Stimulated activated effector memory CD8-positive, alpha-beta T cell treated with anti-CD3 and anti-CD28 coated beads, Interleukin-12 subunit alpha, Interleukin-12 subunit beta, amount 100 ng/mL, for 72 hours (primary cell): ENCODE measurements around the gene PCDHA1.
"Not testable (repeated sequence)": the region's sequence is repeated elsewhere in the genome, so short reads cannot be mapped to it uniquely, and the experiment has no call there.

Experiments used
- ATAC-seq: fragments of 150-1000 bp; cut with Tn5 transposase; 2 replicates; pipeline ENCODE4 v1.10.0; 2021
- DNase-seq, 2 donors: peaks; one replicate each; pipeline ENCODE4 v3.0.0; 2021 to 2022; ENCODE audit warnings: low spot score in 2 of 2
- H3K27ac Mint-ChIP-seq: one replicate; pipeline ENCODE4 v1.8.0; 2022; ENCODE audit warnings: mild to moderate bottlenecking, mixed read lengths
- H3K36me3 Mint-ChIP-seq: one replicate; pipeline ENCODE4 v1.8.0; 2022; ENCODE audit warnings: mild to moderate bottlenecking, mixed read lengths
- H3K4me1 Mint-ChIP-seq: one replicate; pipeline ENCODE4 v1.8.0; 2022; ENCODE audit warnings: mixed read lengths
- H3K4me3 Mint-ChIP-seq: one replicate; pipeline ENCODE4 v1.8.0; 2022; ENCODE audit warnings: mild to moderate bottlenecking, mixed read lengths
- H3K9me3 Mint-ChIP-seq: one replicate; pipeline ENCODE4 v1.8.0; 2022; ENCODE audit warnings: mixed read lengths

Gene PCDHA1

GRCh38 chr5:140800816-140801493 lies 15.0 kb downstream of the PCDHA1 start, which contains the start of gene PCDHA3:
Gene PCDHA3 (plus strand): TSS chr5:140801057.
- DNase-seq (no peak), ATAC-seq (no peak)
- Mint-ChIP-seq H3K4me3 (no peak within 1 kb of the TSS), H3K27ac (no peak within 1 kb of the TSS), H3K4me1 (no peaks in the 10 kb centered on the region), H3K9me3 (peaks cover 4% of the 10 kb centered on the region), H3K36me3 (no peaks in the 10 kb centered on the region)

GRCh38 chr5:140801494-140801841 lies 15.5 kb downstream of the PCDHA1 start:
- H3K4me3 Mint-ChIP-seq: no peak overlapping the region
- H3K36me3 Mint-ChIP-seq: no peaks in the 10 kb centered on the region
- ATAC-seq (no peak), DNase-seq (no peak)
- H3K4me1 Mint-ChIP-seq: no peaks in the 10 kb centered on the region
- peaks cover 4% of the 10 kb centered on the region for H3K9me3 Mint-ChIP-seq
- no peak overlapping the region for H3K27ac Mint-ChIP-seq

- DNase-seq, H3K36me3 Mint-ChIP-seq, H3K4me1 Mint-ChIP-seq, ATAC-seq, H3K9me3 Mint-ChIP-seq, H3K4me3 Mint-ChIP-seq, H3K27ac Mint-ChIP-seq: not testable (repeated sequence)
Observed at GRCh38 chr5:140802381-140802780, 16.4 kb downstream of the PCDHA1 start.

- H3K36me3 Mint-ChIP-seq: no peaks in the 10 kb centered on the region
- no peaks in the 10 kb centered on the region for H3K4me1 Mint-ChIP-seq
- H3K27ac Mint-ChIP-seq: no peak overlapping the region
- no peak for ATAC-seq
- peaks cover 4% of the 10 kb centered on the region for H3K9me3 Mint-ChIP-seq
- H3K4me3 Mint-ChIP-seq: no peak overlapping the region
- no peak for DNase-seq
Observed at GRCh38 chr5:140802781-140803271, 16.9 kb downstream of the PCDHA1 start.

- no peak for DNase-seq
- H3K9me3 Mint-ChIP-seq: peaks cover 8% of the 10 kb centered on the region
- no peaks in the 10 kb centered on the region for H3K36me3 Mint-ChIP-seq
- no peak for ATAC-seq
- H3K4me1 Mint-ChIP-seq: no peaks in the 10 kb centered on the region
- no peak within 1 kb of the TSS for H3K27ac Mint-ChIP-seq
- no peak within 1 kb of the TSS for H3K4me3 Mint-ChIP-seq
Observed at GRCh38 chr5:140806834-140807775, 21.2 kb downstream of the PCDHA1 start, which contains the start of gene PCDHA4. Gene PCDHA4 (plus strand): TSS chr5:140807068.

GRCh38 chr5:140808241-140808888 lies 22.4 kb downstream of the PCDHA1 start:
- not testable (repeated sequence) for H3K9me3 Mint-ChIP-seq, H3K4me3 Mint-ChIP-seq, DNase-seq, H3K36me3 Mint-ChIP-seq, H3K27ac Mint-ChIP-seq, H3K4me1 Mint-ChIP-seq, ATAC-seq

- ATAC-seq (no peak), DNase-seq (no peak)
- H3K9me3 Mint-ChIP-seq: peaks cover 5% of the 10 kb centered on the region
- no peak overlapping the region for H3K4me3 Mint-ChIP-seq
- no peaks in the 10 kb centered on the region for H3K4me1 Mint-ChIP-seq
- no peak overlapping the region for H3K27ac Mint-ChIP-seq
- H3K36me3 Mint-ChIP-seq: no peaks in the 10 kb centered on the region
Observed at GRCh38 chr5:140808889-140809291, 22.9 kb downstream of the PCDHA1 start.

GRCh38 chr5:140821375-140822280 lies 35.7 kb downstream of the PCDHA1 start, which contains the start of gene PCDHA5:
Gene PCDHA5 (plus strand): TSS chr5:140821613.
- Mint-ChIP-seq H3K4me1 (no peaks in the 10 kb centered on the region), H3K36me3 (no peaks in the 10 kb centered on the region), H3K9me3 (peaks cover 5% of the 10 kb centered on the region), H3K27ac (no peak within 1 kb of the TSS), H3K4me3 (no peak within 1 kb of the TSS)
- DNase-seq: peak in 1 of 2 donors; percentile 52
- no peak for ATAC-seq

GRCh38 chr5:140822281-140822629 lies 36.3 kb downstream of the PCDHA1 start:
- Mint-ChIP-seq H3K9me3 (peaks cover 5% of the 10 kb centered on the region), H3K27ac (no peak overlapping the region), H3K4me3 (no peak overlapping the region), H3K4me1 (no peaks in the 10 kb centered on the region), H3K36me3 (no peaks in the 10 kb centered on the region)
- DNase-seq (no peak), ATAC-seq (no peak)

- DNase-seq, ATAC-seq, H3K4me3 Mint-ChIP-seq, H3K9me3 Mint-ChIP-seq, H3K4me1 Mint-ChIP-seq, H3K36me3 Mint-ChIP-seq, H3K27ac Mint-ChIP-seq: not testable (repeated sequence)
Observed at GRCh38 chr5:140822969-140823368, 37.0 kb downstream of the PCDHA1 start.

- ATAC-seq (no peak), DNase-seq (no peak)
- no peak overlapping the region for H3K4me3 Mint-ChIP-seq
- H3K9me3 Mint-ChIP-seq: peaks cover 5% of the 10 kb centered on the region
- H3K4me1 Mint-ChIP-seq: no peaks in the 10 kb centered on the region
- H3K27ac Mint-ChIP-seq: no peak overlapping the region
- H3K36me3 Mint-ChIP-seq: no peaks in the 10 kb centered on the region
Observed at GRCh38 chr5:140823475-140823874, 37.5 kb downstream of the PCDHA1 start.

GRCh38 chr5:140827704-140828361 lies 41.9 kb downstream of the PCDHA1 start, which contains the start of gene PCDHA6:
Gene PCDHA6 (plus strand): TSS chr5:140827960. CDS start chr5:140828092, 132 bp downstream.
- DNase-seq (no peak), ATAC-seq (no peak)
- H3K4me3 Mint-ChIP-seq: no peak within 1 kb of the TSS
- H3K36me3 Mint-ChIP-seq: no peaks in the 10 kb centered on the region
- no peak within 1 kb of the TSS for H3K27ac Mint-ChIP-seq
- H3K9me3 Mint-ChIP-seq: peaks cover 2% of the 10 kb centered on the region
- no peaks in the 10 kb centered on the region for H3K4me1 Mint-ChIP-seq

GRCh38 chr5:140828362-140828737 lies 42.4 kb downstream of the PCDHA1 start:
- H3K27ac Mint-ChIP-seq: no peak overlapping the region
- H3K4me1 Mint-ChIP-seq: no peaks in the 10 kb centered on the region
- DNase-seq: no peak
- H3K4me3 Mint-ChIP-seq: no peak overlapping the region
- ATAC-seq: no peak
- no peaks in the 10 kb centered on the region for H3K36me3 Mint-ChIP-seq
- H3K9me3 Mint-ChIP-seq: peaks cover 2% of the 10 kb centered on the region
